Activated T-helper 1 cell treated with anti-CD3 and anti-CD28 coated beads, Interleukin-12 subunit alpha, Interleukin-12 subunit beta, Interleukin-2, Interleukin-4 antibody, amounts not matched to agents 30 ng/mL and 10 ng/mL and 1 ng/mL, durations not matched to agents 14 hours and 24 hours and 36 hours (primary cell): Measurements from ENCODE around the gene TRABD2B. TPM values are rescaled to one million over a fixed set of nuclear protein-coding genes. Genes with fewer than 3 reads are reported as not detected.

Source experiments
- DNase-seq: peaks from one replicate; pipeline ENCODE4 v3.0.0; 2021; ENCODE audit warnings: low spot score
- H3K27ac Mint-ChIP-seq: one replicate; pipeline ENCODE4 v1.8.0; 2021; ENCODE audit warnings: mild to moderate bottlenecking, mixed read lengths
- H3K27me3 Mint-ChIP-seq: one replicate; pipeline ENCODE4 v1.8.0; 2022; ENCODE audit warnings: mild to moderate bottlenecking, moderate library complexity, mixed read lengths; ENCODE audit not compliant: insufficient read depth
- H3K36me3 Mint-ChIP-seq: one replicate; pipeline ENCODE4 v1.8.0; 2021; ENCODE audit warnings: low read depth, mixed read lengths
- H3K4me1 Mint-ChIP-seq: one replicate; pipeline ENCODE4 v1.8.0; 2021; ENCODE audit warnings: low read depth, mixed read lengths
- H3K4me3 Mint-ChIP-seq: one replicate; pipeline ENCODE4 v1.8.0; 2021; ENCODE audit warnings: mild to moderate bottlenecking, moderate library complexity, mixed read lengths
- H3K9me3 Mint-ChIP-seq: one replicate; pipeline ENCODE4 v1.8.0; 2021; ENCODE audit warnings: mixed read lengths
- intact Hi-C: fragments of 100-400 bp; cut with micrococcal nuclease; formaldehyde crosslinking; loops from one replicate; pipeline ENCODE4 v1.15.1; 2024
- total RNA-seq: library from RNA; stranded (reverse); gene quantifications from 2 replicates; pipeline ENCODE4 v1.2.3, GENCODE V29; 2022

The TRABD2B gene
- total RNA-seq = not detected in 2 replicates

DNA sequence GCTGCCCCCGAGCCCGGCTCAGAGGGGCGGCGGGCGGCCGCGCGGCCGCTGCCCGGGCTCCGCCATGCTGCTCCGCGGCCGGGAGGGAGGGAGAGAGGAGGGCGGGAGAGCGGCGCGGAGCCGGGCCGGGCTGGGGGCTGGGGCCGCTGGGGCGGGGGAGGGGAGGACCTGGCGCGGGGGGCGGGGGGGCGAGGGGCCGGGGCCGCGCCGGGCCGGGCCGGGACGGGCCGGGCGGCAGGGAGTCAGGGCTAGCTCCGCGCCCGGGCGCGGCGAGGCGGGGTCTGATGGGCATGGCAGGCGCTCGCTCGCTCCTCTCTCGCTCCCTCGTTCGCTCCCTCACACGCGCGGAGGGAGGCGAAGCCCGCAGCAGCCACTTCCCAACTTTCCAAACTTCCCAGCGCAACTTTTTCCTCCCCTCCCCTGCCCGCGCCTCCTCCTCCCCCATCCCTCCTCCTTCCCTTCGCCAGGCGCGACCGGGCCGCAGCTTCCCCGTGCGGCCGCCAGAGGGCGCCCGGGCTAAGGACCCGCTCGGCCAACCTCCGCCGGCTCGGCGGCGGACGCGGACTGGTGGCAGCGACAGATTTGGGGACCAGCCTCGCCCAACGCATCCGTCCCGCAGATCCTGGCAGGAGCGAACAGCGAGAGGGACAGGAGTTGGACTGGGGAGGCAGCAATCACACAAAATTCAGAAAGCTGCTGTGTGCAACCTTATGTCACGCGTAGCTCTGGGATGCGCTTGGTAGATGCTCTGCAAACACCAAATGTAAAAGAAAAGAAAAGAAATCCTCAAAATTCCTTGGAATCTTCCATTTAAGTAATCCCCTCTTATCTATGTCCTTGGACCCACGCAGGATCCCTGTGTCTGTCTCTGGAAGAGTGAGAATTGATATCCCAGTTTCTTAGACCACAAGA lies at the start of gene TRABD2B:
Gene TRABD2B, minus strand, starts transcription at position 97 of the 912 bp plus-strand sequence.
- peak; percentile 49 for DNase-seq
- no peaks in the 10 kb centered on the region for H3K36me3 Mint-ChIP-seq
- intact Hi-C loops = loop anchor here (2.0 kb wide), 1 partner anchor 205 kb away; no protein-coding TSS in a partner anchor
- peak within 1 kb of the TSS; percentile 24 for H3K27ac Mint-ChIP-seq
- H3K4me3 Mint-ChIP-seq = peak within 1 kb of the TSS; percentile 62
- H3K4me1 Mint-ChIP-seq = no peaks in the 10 kb centered on the region
- peaks cover 44% of the 10 kb centered on the region for H3K27me3 Mint-ChIP-seq
- no peaks in the 10 kb centered on the region for H3K9me3 Mint-ChIP-seq

DNA sequence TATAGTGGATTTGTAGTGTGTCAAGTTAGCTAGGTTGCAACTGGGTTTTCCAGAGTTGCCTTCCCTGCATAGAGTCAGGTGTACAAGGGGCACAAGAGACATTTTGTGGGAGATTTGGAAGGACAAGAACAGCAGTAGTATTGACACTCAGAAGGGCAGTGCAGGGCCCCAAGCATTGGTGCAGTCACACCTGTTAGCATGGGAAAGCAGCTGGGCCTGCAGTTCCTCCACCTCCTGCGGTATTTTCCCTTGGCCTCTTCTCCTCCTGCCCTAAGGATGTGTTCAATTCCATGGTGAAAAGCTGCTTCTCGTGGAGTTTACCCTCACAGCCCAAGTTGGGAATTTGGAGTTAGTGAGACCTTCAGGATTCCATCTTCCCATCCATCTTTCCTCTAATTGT lies 47.1 kb upstream of the TRABD2B start:
- DNase-seq = no peak
- Mint-ChIP-seq H3K27ac (no peak overlapping the region), H3K9me3 (no peaks in the 10 kb centered on the region), H3K4me3 (no peak overlapping the region), H3K4me1 (no peaks in the 10 kb centered on the region), H3K27me3 (peaks cover under 1% of the 10 kb centered on the region), H3K36me3 (no peaks in the 10 kb centered on the region)
- intact Hi-C loops = no loop called here

DNA sequence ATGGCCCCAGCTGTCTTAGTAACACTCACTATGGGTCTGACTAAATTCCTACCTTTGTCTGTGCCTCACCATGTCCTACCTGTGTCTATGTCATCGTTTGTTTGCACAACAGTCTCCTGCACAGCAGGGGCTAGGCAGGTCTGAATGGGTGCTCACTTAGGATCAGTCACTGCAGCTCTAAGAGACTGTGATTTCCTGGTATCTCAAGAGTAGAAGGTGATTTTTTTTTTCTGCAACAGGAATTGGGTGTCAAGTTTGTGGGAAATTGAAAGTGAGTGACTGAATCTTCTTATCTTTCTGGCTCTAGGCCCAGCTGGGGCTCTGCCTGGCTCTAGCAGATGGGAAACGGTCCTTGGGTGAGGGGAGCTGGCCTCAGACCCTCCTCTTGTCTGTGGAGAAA lies 46.4 kb upstream of the TRABD2B start:
- H3K4me1 Mint-ChIP-seq = no peaks in the 10 kb centered on the region
- H3K27me3 Mint-ChIP-seq = no peaks in the 10 kb centered on the region
- H3K4me3 Mint-ChIP-seq = no peak overlapping the region
- H3K27ac Mint-ChIP-seq = no peak overlapping the region
- H3K36me3 Mint-ChIP-seq = no peaks in the 10 kb centered on the region
- no peak for DNase-seq
- intact Hi-C loops = no loop called here
- H3K9me3 Mint-ChIP-seq = no peaks in the 10 kb centered on the region

DNA sequence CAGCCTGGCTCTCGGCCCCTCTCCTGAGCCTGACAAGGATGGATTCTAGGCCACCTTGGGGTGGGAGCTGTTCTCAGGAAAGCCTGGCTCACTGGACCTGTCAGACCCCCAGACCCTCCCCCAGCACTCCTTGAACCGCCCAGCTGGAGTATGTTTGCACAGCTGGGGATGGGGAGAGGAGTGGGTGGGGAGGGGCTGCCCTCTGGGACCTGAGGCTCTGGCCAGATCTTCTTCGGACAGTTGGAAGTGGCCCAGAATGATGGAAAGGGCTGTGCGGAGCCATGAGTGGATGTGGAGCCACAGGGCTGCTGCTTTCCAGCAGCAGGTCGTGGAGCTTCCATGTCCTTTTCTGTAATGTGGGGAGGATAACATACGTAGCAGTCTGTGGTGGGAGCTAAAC lies 43.0 kb upstream of the TRABD2B start:
- intact Hi-C loops = no loop called here
- no peak for DNase-seq
- Mint-ChIP-seq H3K9me3 (no peaks in the 10 kb centered on the region), H3K36me3 (no peaks in the 10 kb centered on the region), H3K27ac (no peak overlapping the region), H3K4me1 (no peaks in the 10 kb centered on the region), H3K4me3 (no peak overlapping the region), H3K27me3 (peaks cover 2% of the 10 kb centered on the region)

DNA sequence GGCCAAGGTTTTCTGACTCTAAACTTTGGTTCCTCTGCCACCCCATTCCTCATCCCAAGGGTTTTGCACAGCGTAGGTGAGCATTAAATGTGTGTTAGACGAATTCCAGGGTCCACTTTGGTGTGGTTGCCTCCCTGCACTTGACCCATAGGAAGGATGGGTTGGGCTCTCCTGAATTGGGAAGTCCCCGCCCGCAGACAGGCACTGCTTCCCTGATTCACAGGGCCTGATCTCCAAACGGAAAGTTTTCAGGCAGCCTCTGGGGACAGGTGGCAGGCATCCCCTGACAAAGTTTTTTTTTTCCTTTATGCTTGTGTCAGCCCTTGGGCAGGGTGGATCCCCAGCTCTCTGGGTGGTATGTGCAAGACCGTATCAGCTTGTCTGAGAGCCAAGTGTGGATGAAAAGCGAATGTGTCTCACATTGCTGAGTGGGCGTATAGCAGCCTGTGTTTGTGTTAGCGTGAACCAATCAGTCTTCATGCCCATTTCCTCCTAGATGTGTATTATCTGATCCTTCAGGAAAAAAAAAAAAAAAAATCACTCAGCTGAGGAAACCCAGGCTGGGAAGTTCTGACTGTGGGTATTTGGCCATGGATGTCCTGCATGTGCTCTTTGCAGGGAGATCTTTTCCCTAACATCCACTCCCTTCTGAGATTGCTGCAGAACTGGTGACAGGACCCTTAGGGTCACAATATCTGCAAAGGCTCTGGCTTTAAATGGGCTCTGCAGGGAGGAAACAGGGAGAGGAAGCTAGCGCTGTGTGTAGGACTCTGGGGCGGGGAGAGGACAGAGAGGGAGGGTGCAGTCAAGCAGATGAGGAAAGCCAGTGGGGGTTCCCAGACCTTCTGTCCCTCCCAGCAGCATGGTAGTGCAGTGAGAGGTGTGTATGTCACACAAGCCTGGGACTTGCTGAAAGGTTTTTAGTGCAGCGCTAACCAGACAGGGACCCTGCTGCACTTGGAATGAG lies 42.2 kb upstream of the TRABD2B start:
- H3K27me3 Mint-ChIP-seq = peaks cover 2% of the 10 kb centered on the region
- no peaks in the 10 kb centered on the region for H3K36me3 Mint-ChIP-seq
- H3K27ac Mint-ChIP-seq = no peak overlapping the region
- no peaks in the 10 kb centered on the region for H3K4me1 Mint-ChIP-seq
- H3K4me3 Mint-ChIP-seq = no peak overlapping the region
- H3K9me3 Mint-ChIP-seq = no peaks in the 10 kb centered on the region
- intact Hi-C loops = no loop called here
- DNase-seq = no peak

DNA sequence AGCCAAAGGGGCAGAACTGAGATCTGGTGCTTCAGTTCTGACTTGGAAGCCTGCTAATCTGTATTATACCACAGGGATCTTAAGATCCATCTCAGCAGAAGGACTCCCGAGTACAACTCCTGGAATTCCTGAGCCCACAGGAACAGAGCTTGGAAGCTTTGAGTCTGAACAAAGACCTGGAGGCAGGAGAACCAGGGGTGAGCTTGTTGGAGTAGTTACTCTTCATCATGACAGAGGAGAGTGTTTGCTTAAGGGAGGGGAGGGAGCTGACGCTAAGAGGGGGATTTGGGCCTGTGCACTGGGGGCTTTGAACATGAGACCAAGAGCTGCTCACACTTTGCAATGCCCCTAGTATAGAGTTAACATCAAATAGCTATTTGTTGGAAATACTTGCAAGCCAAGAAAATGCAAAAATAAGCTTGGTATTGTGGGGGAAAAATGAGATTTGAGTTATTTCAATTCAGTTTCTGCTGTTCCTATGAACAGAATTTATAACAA lies 41.1 kb upstream of the TRABD2B start:
- Mint-ChIP-seq H3K9me3 (no peaks in the 10 kb centered on the region), H3K27ac (no peak overlapping the region), H3K36me3 (no peaks in the 10 kb centered on the region), H3K4me3 (no peak overlapping the region), H3K27me3 (peaks cover 2% of the 10 kb centered on the region), H3K4me1 (no peaks in the 10 kb centered on the region)
- no peak for DNase-seq
- intact Hi-C loops = no loop called here

DNA sequence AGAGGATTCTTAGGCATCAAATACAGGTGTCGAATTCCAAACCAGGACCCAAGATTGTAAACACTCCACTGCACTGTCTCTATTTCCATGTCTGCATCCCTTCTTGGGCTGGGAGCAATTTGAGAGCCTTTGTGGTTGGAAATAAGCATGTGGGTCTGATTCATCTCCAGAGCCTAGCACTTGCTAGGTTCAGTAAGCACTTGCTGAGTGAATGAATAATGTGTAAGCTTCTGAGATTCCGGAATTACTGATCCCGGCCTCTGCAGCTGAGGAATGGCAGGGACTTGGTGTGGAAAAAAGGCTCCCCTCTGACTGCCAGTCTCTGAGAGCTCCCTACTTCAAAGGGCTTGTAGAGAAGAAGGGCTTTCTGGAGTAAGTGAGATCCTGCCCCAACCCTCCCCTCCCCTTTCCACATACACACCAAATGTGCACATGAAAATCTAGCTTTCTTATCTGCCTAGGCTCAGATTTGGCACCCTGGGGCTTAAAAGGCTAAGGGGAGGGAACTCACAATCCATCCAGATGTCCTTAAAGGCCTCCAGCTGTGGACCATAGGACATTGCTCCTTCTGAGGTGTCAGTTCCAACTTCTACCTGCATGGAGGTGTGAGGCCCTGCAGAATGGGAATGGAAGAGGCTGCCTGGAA lies 39.6 kb upstream of the TRABD2B start:
- Mint-ChIP-seq H3K36me3 (no peaks in the 10 kb centered on the region), H3K4me1 (no peaks in the 10 kb centered on the region), H3K9me3 (no peaks in the 10 kb centered on the region), H3K27ac (no peak overlapping the region), H3K27me3 (peaks cover 2% of the 10 kb centered on the region), H3K4me3 (no peak overlapping the region)
- DNase-seq = no peak
- intact Hi-C loops = no loop called here

DNA sequence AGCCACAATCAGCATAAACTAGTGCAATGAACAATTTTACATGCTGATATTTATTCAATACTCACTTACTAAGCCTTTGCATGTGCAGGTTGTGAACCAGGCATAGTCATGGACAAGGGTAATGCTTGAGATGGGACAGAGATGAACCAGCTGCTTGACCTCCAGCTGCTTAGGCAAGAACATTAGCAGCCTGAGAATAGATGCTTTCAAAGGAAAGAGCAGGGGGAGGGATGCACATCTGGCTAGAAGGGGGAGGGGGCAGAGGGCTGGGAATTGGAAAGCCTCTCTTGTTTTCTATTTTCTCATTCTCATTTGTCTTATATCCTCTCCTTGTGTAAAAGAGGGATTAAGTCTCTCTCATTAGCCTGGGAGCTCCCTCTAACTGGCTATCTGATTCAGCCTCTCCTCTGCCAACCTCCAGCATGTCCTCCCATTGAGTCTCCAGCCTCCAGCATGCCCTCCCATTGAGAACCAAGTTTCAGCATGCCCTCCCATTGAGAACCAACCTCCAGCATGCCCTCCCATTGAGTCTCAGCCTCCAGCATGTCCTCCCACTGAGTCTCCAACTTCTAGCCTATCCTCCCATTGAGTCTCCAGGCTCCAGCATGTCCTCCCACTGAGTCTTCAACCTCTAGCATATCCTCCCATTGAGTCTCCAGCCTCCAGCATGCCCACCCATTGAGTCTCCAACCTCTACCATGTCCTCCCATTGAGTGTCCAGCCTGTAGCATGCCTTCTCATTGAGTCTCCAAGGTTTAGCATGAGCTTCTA lies 38.4 kb upstream of the TRABD2B start:
- Mint-ChIP-seq H3K27me3 (peaks cover 2% of the 10 kb centered on the region), H3K9me3 (no peaks in the 10 kb centered on the region), H3K36me3 (no peaks in the 10 kb centered on the region), H3K4me3 (no peak overlapping the region), H3K27ac (no peak overlapping the region), H3K4me1 (no peaks in the 10 kb centered on the region)
- intact Hi-C loops = no loop called here
- DNase-seq = no peak

DNA sequence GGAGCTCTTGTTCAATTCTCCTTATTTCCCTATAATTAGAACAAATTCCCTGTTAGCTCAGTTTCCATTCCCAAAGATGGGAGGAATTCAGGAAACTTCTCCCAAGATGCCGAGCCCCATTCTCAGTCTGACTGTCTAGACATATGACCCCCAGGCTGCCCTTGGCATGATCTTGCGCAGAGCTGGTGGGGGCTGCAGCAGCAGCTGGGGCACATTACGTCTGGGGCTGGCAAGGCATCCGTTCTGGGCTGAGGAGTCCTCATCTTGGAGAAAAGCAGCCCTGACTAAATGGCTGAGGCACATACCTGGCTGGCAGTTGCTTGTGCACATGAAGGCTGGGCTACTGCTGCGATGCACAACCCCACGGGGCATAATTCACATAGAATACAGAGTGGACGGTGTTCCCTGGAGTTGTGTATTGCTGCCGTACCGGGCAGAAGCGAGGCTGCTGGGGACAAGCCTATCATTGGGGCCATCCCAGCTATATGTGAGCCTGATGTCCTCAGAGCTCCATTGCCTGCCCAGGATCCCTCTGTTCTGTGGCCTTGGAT lies 36.4 kb upstream of the TRABD2B start:
- Mint-ChIP-seq H3K9me3 (no peaks in the 10 kb centered on the region), H3K36me3 (no peaks in the 10 kb centered on the region), H3K4me3 (no peak overlapping the region), H3K27ac (no peak overlapping the region), H3K4me1 (no peaks in the 10 kb centered on the region), H3K27me3 (peaks cover 2% of the 10 kb centered on the region)
- no peak for DNase-seq
- intact Hi-C loops = no loop called here

DNA sequence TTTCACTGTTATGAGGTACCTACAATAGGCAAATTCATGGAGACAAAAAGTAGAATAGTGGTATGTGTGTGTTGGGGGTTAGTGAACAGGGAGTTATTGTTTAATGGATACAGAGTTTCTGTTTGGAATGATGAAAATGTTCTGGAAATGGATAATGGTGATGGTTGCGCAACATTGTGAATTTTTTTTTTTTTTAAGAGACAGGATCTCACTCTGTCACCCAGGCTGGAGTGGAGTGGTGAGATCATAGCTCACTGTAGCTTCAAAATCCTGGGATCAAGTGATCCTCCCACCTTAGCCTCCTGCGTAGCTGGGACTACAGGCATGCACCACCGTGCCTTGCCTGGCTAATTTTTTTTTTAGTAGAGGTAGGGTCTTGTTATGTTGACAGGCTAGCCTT lies 34.5 kb upstream of the TRABD2B start:
- Mint-ChIP-seq H3K4me1 (no peaks in the 10 kb centered on the region), H3K9me3 (no peaks in the 10 kb centered on the region), H3K27ac (no peak overlapping the region), H3K36me3 (no peaks in the 10 kb centered on the region), H3K27me3 (no peaks in the 10 kb centered on the region), H3K4me3 (no peak overlapping the region)
- intact Hi-C loops = no loop called here
- no peak for DNase-seq

DNA sequence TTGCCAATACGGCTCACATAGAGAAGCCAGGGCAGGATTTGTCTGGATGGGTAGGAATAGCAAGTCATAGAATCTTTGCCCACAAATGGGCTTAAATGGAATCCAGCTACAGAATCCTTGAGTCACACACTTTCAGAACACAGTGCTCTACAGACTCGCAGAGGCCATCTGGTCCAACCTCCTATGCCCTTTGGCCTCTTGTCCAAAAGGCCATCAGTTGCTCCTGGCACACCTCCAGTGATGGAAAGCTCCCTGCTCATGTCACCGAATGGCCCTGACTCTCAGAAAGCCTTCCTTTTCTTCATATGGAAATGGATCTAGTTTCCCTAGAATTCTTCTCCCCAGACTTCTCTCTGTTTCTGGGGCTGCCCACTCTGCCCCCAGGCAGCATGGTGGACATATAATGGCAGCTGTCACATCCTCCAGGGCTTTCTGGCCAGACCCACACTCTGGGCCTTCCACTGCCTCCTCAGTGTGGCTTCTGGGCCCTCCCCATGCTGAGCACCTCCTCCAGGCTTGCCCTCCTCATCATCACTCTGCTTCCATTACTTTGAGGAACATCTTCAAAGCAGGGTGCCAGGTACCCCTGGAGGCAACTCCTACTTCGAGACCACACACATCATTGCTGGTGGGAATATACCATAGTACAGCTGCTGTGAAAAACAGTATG lies 33.6 kb upstream of the TRABD2B start:
- no peak for DNase-seq
- intact Hi-C loops = no loop called here
- Mint-ChIP-seq H3K27ac (no peak overlapping the region), H3K9me3 (no peaks in the 10 kb centered on the region), H3K4me3 (no peak overlapping the region), H3K36me3 (no peaks in the 10 kb centered on the region), H3K27me3 (no peaks in the 10 kb centered on the region), H3K4me1 (no peaks in the 10 kb centered on the region)
